PC-9 (cell line): ENCODE measurements around the gene PRKG1.

Source experiments
- CTCF ChIP-seq: fragments of 200-600 bp; sonication (generic); conservative IDR thresholded peaks from 2 replicates; pipeline ENCODE4 v1.6.1; 2017; ENCODE audit warnings: mixed run types, antibody characterized with exemption, mild to moderate bottlenecking, moderate library complexity
- EZH2 ChIP-seq: fragments of 200-600 bp; sonication (generic); IDR thresholded peaks from 2 replicates; pipeline ENCODE4 v1.8.0; 2017; ENCODE audit warnings: antibody characterized with exemption, low read depth

GRCh38 chr10:52313933-52314821 is 1239.9 kb downstream of the PRKG1 start, which contains the start of gene DKK1:
- peak; percentile 99 for TF ChIP-seq CTCF
- TF ChIP-seq EZH2: no peak
